SHP77 treated with DMSO at 0.1 percent for 48 hours (cell line): Measurements from ENCODE around the gene UBL5.
"Not testable (repeated sequence)": the region's sequence is repeated elsewhere in the genome, so short reads cannot be mapped to it uniquely, and the experiment has no call there.

ENCODE experiments used
- DNase-seq: peaks from one replicate; lab custom pipeline; 2025; lab: John Stamatoyannopoulos, UW

The UBL5 gene

GRCh38 chr19:9811139-9811538, 16.6 kb upstream of the UBL5 start:
- DNase-seq = no peak

- no peak for DNase-seq
Observed at GRCh38 chr19:9818175-9818733, 9.5 kb upstream of the UBL5 start.

GRCh38 chr19:9818734-9819595, 8.8 kb upstream of the UBL5 start, which contains the start of gene FBXL12:
TSS of gene FBXL12 (minus strand) at chr19:9819079. CDS start at chr19:9818813, 266 bp downstream.
- DNase-seq = peak; percentile 99

- DNase-seq = peak; percentile 98
Observed at GRCh38 chr19:9819596-9819909, 8.2 kb upstream of the UBL5 start.

GRCh38 chr19:9820034-9820433, 7.7 kb upstream of the UBL5 start:
- DNase-seq = not testable (repeated sequence)

GRCh38 chr19:9823816-9824215, 3.9 kb upstream of the UBL5 start:
- DNase-seq = no peak

GRCh38 chr19:9828551-9829063, 889 bp downstream of the UBL5 start:
- no peak for DNase-seq

- no peak for DNase-seq
Observed at GRCh38 chr19:9834307-9834725, 6.6 kb downstream of the UBL5 start.

- peak; percentile 95 for DNase-seq
Observed at GRCh38 chr19:9834726-9835506, 7.2 kb downstream of the UBL5 start, which contains the start of gene PIN1. TSS of gene PIN1 (plus strand) at chr19:9835318. CDS start at chr19:9835345, 27 bp downstream.

- no peak for DNase-seq
Observed at GRCh38 chr19:9835507-9835949, 7.8 kb downstream of the UBL5 start.

GRCh38 chr19:9836021-9836420, 8.3 kb downstream of the UBL5 start:
- no peak for DNase-seq

- DNase-seq = no peak
Observed at GRCh38 chr19:9838324-9838723, 10.6 kb downstream of the UBL5 start.

- no peak for DNase-seq
Observed at GRCh38 chr19:9839415-9839814, 11.7 kb downstream of the UBL5 start.

- DNase-seq = no peak
Observed at GRCh38 chr19:9842834-9843625, 15.3 kb downstream of the UBL5 start.

GRCh38 chr19:9843626-9844273, 16.0 kb downstream of the UBL5 start:
- DNase-seq = not testable (repeated sequence)

GRCh38 chr19:9847087-9847671, 19.5 kb downstream of the UBL5 start:
- DNase-seq = no peak

- no peak for DNase-seq
Observed at GRCh38 chr19:9848060-9848459, 20.3 kb downstream of the UBL5 start.

GRCh38 chr19:9848762-9849161, 21.0 kb downstream of the UBL5 start:
- no peak for DNase-seq

GRCh38 chr19:9849791-9850190, 22.1 kb downstream of the UBL5 start:
- no peak for DNase-seq

GRCh38 chr19:9850235-9850959, 22.7 kb downstream of the UBL5 start:
- DNase-seq = no peak
